ENCODE results near the gene KCNQ4.

KCNQ4 gene

GRCh38 chr1:40756523-40756922, 27.1 kb upstream of the KCNQ4 start:
- DNase-seq = no peak

GRCh38 chr1:40757084-40757483, 26.5 kb upstream of the KCNQ4 start:
- DNase-seq = no peak

GRCh38 chr1:40758004-40758403, 25.6 kb upstream of the KCNQ4 start:
- DNase-seq = no peak

- DNase-seq = no peak
Measured at GRCh38 chr1:40758578-40759343, 24.8 kb upstream of the KCNQ4 start.

GRCh38 chr1:40760984-40761383, 22.6 kb upstream of the KCNQ4 start:
- DNase-seq = no peak

GRCh38 chr1:40762144-40762923, 21.3 kb upstream of the KCNQ4 start:
- no peak for DNase-seq

- DNase-seq = no peak
Measured at GRCh38 chr1:40763742-40764532, 19.6 kb upstream of the KCNQ4 start.

GRCh38 chr1:40764981-40765380, 18.6 kb upstream of the KCNQ4 start:
- no peak for DNase-seq

- DNase-seq = no peak
Measured at GRCh38 chr1:40766017-40766416, 17.6 kb upstream of the KCNQ4 start.

GRCh38 chr1:40766560-40766959, 17.0 kb upstream of the KCNQ4 start:
- DNase-seq = no peak

GRCh38 chr1:40768146-40768990, 15.2 kb upstream of the KCNQ4 start:
- no peak for DNase-seq

- no peak for DNase-seq
Measured at GRCh38 chr1:40769815-40770214, 13.8 kb upstream of the KCNQ4 start.

- no peak for DNase-seq
Measured at GRCh38 chr1:40770296-40771070, 13.1 kb upstream of the KCNQ4 start.

- DNase-seq = no peak
Measured at GRCh38 chr1:40772146-40772955, 11.2 kb upstream of the KCNQ4 start.

GRCh38 chr1:40773748-40774265, 9.8 kb upstream of the KCNQ4 start:
- no peak for DNase-seq

GRCh38 chr1:40774266-40774998, 9.2 kb upstream of the KCNQ4 start:
- peak; percentile 44 to 52 (median 48) for DNase-seq

- no peak for DNase-seq
Measured at GRCh38 chr1:40776236-40777072, 7.1 kb upstream of the KCNQ4 start.

GRCh38 chr1:40777224-40777970, 6.2 kb upstream of the KCNQ4 start:
- no peak for DNase-seq
